ENCODE measurements around the gene UBAC1.

GRCh38 chr9:135985889-135986288 lies 24.7 kb upstream of the UBAC1 start:
- TF ChIP-seq POLR2A (IDR thresholded peaks at IDR 0.05; ENCODE audit: low read length): no peak
- no peak for TF ChIP-seq GATA1 (IDR thresholded peaks at IDR 0.05; ENCODE audit: low read depth, low read length)

All from erythroblast (primary cell).